ENCODE results near the gene RSPH6A.

RSPH6A gene

GRCh38 chr19:45768984-45769782 is 45.9 kb downstream of the RSPH6A start, which contains the start of gene SIX5:
Gene SIX5, minus strand, starts transcription at chr19:45769252. Its CDS starts 408 bp downstream, at chr19:45768844.
- Mint-ChIP-seq H3K4me1 (peaks cover 39% of the 10 kb centered on the region), H3K27me3 (ENCODE audit: low read depth, poor library complexity) (no peaks in the 10 kb centered on the region), H3K4me3 (peak within 1 kb of the TSS; percentile 95), H3K36me3 (ENCODE audit: low read depth) (peaks cover 9% of the 10 kb centered on the region), H3K27ac (peak within 1 kb of the TSS; percentile 99), H3K9me3 (no peaks in the 10 kb centered on the region)
- no peak for TF ChIP-seq CTCF (IDR thresholded peaks at IDR 0.05)
- DNase-seq, result peak; percentile 99

- H3K4me3 Mint-ChIP-seq, result peak overlapping the region; percentile 95
- peaks cover 45% of the 10 kb centered on the region for H3K4me1 Mint-ChIP-seq
- peak overlapping the region; percentile 99 for H3K27ac Mint-ChIP-seq
- H3K36me3 Mint-ChIP-seq (ENCODE audit: low read depth), result peaks cover 9% of the 10 kb centered on the region
- DNase-seq, result peak; percentile 69
- H3K27me3 Mint-ChIP-seq (ENCODE audit: low read depth, poor library complexity), result no peaks in the 10 kb centered on the region
- H3K9me3 Mint-ChIP-seq, result no peaks in the 10 kb centered on the region
- TF ChIP-seq CTCF (IDR thresholded peaks at IDR 0.05), result no peak
Measured at GRCh38 chr19:45768655-45768983, 46.5 kb downstream of the RSPH6A start.

GRCh38 chr19:45767881-45768654 is 47.0 kb downstream of the RSPH6A start:
- TF ChIP-seq CTCF (IDR thresholded peaks at IDR 0.05), result no peak
- no peaks in the 10 kb centered on the region for H3K27me3 Mint-ChIP-seq (ENCODE audit: low read depth, poor library complexity)
- peak overlapping the region; percentile 90 for H3K4me3 Mint-ChIP-seq
- H3K9me3 Mint-ChIP-seq, result no peaks in the 10 kb centered on the region
- H3K36me3 Mint-ChIP-seq (ENCODE audit: low read depth), result peaks cover 4% of the 10 kb centered on the region
- peak; percentile 66 for DNase-seq
- H3K4me1 Mint-ChIP-seq, result peaks cover 48% of the 10 kb centered on the region
- peak overlapping the region; percentile 88 for H3K27ac Mint-ChIP-seq

- H3K27ac Mint-ChIP-seq, result peak overlapping the region; percentile 88
- H3K36me3 Mint-ChIP-seq (ENCODE audit: low read depth), result peaks cover 4% of the 10 kb centered on the region
- H3K4me1 Mint-ChIP-seq, result peaks cover 47% of the 10 kb centered on the region
- TF ChIP-seq CTCF (IDR thresholded peaks at IDR 0.05), result no peak
- peak; percentile 84 for DNase-seq
- no peaks in the 10 kb centered on the region for H3K27me3 Mint-ChIP-seq (ENCODE audit: low read depth, poor library complexity)
- no peaks in the 10 kb centered on the region for H3K9me3 Mint-ChIP-seq
- H3K4me3 Mint-ChIP-seq, result peak overlapping the region; percentile 90
Measured at GRCh38 chr19:45767410-45767880, 47.7 kb downstream of the RSPH6A start.

GRCh38 chr19:45766869-45767346 is 48.2 kb downstream of the RSPH6A start:
- Mint-ChIP-seq H3K4me3 (peak overlapping the region; percentile 90), H3K36me3 (ENCODE audit: low read depth) (no peaks in the 10 kb centered on the region), H3K27me3 (ENCODE audit: low read depth, poor library complexity) (no peaks in the 10 kb centered on the region), H3K9me3 (no peaks in the 10 kb centered on the region), H3K4me1 (peaks cover 42% of the 10 kb centered on the region), H3K27ac (peak overlapping the region; percentile 88)
- no peak for TF ChIP-seq CTCF (IDR thresholded peaks at IDR 0.05)
- peak; percentile 42 for DNase-seq
